B cell (primary cell): ENCODE measurements around the gene PCMTD2. TPM values are rescaled to one million over a fixed set of nuclear protein-coding genes. Genes with fewer than 3 reads are reported as not detected.

Experiments used
- ATAC-seq: fragments of 200-7000 bp; cut with Tn5 transposase; one replicate; pipeline ENCODE4 v1.10.0; 2021; ENCODE audit warnings: low read depth, mild to moderate bottlenecking, moderate number of reproducible peaks, moderate library complexity
- CTCF ChIA-PET: fragments of 350-600 bp; sonication (Branson Sonifier 250); formaldehyde crosslinking; loops from one replicate; lab custom pipeline; 2021; ENCODE audit warnings: antibody characterized with exemption, inconsistent platforms; lab: Charles Lee
- POLR2A ChIA-PET: fragments of 350-600 bp; sonication (Branson Sonifier 250); formaldehyde crosslinking; loops from one replicate; lab custom pipeline; 2021; ENCODE audit warnings: antibody characterized with exemption; lab: Charles Lee
- DNase-seq: peaks from one replicate; pipeline ENCODE4 v3.0.0; 2013
- H2AFZ ChIP-seq: 2 replicates; pipeline ENCODE4 v1.6.1; 2012; ENCODE audit warnings: mild to moderate bottlenecking, low read depth, low read length; ENCODE audit not compliant: insufficient read depth, poor library complexity, severe bottlenecking
- H3K27ac ChIP-seq, 2 donors: 1 replicate in 1 of 2; 2 replicates in 1 of 2; pipeline ENCODE4 v1.5.1; 2012 to 2013; ENCODE audit warnings: low read length in 2 of 2, mild to moderate bottlenecking in 2 of 2, moderate library complexity in 1 of 2
- H3K27me3 ChIP-seq, 4 experiments: fragments of 200-600 bp in 1 of 4; sonication (generic) in 1 of 4; replicated peaks in 1 of 4; 1 replicate in 2 of 4; 2 replicates in 2 of 4; pipeline versions ENCODE4 v1.6.1 to v1.7.0; 2013 to 2016; ENCODE audit warnings: low read length in 3 of 4, mild to moderate bottlenecking in 2 of 4, mixed read lengths in 1 of 4, moderate library complexity in 1 of 4; ENCODE audit not compliant: insufficient read depth in 4 of 4, control insufficient read depth in 3 of 4; ENCODE audit errors: control extremely low read depth in 1 of 4
- H3K36me3 ChIP-seq, 2 experiments: replicated peaks in 1 of 2; 1 replicate in 1 of 2; 2 replicates in 1 of 2; pipeline versions ENCODE4 v1.6.1 to v1.7.1; 2013; ENCODE audit warnings: low read length in 1 of 2; ENCODE audit not compliant: insufficient read depth in 2 of 2, control insufficient read depth in 1 of 2; ENCODE audit errors: control extremely low read depth in 1 of 2, extremely low read depth in 1 of 2
- H3K4me1 ChIP-seq, 2 donors: fragments of 200-600 bp in 1 of 2; sonication (generic) in 1 of 2; 1 replicate in 1 of 2; 2 replicates in 1 of 2; pipeline versions ENCODE4 v1.5.1 to v1.6.1; 2013 to 2017; ENCODE audit warnings: low read length in 2 of 2; ENCODE audit not compliant: control insufficient read depth in 2 of 2, insufficient read depth in 2 of 2
- H3K4me2 ChIP-seq: replicated peaks from 2 replicates; pipeline ENCODE3; 2012; ENCODE audit warnings: mild to moderate bottlenecking, low read depth, low read length; ENCODE audit not compliant: poor library complexity, severe bottlenecking
- H3K4me3 ChIP-seq, 5 experiments: fragments of 200-600 bp in 1 of 5; sonication (generic) in 1 of 5; 1 replicate in 3 of 5; 2 replicates in 2 of 5; pipeline versions ENCODE4 v1.5.1 to v1.7.0; 2011 to 2016; ENCODE audit warnings: low read length in 4 of 5, mild to moderate bottlenecking in 4 of 5, low read depth in 2 of 5, control low read depth in 1 of 5, moderate library complexity in 1 of 5; ENCODE audit not compliant: insufficient read depth in 1 of 5; ENCODE audit errors: control extremely low read depth in 1 of 5, extremely low read depth in 1 of 5
- H3K79me2 ChIP-seq: fragments of 200-600 bp; sonication (generic); one replicate; pipeline ENCODE4 v1.6.0; 2016; ENCODE audit warnings: low read length; ENCODE audit not compliant: control insufficient read depth, insufficient read depth
- H3K9ac ChIP-seq: fragments of 200-600 bp; sonication (generic); 2 replicates; pipeline ENCODE4 v1.6.1; 2017; ENCODE audit warnings: mild to moderate bottlenecking, low read length, moderate library complexity
- H3K9me3 ChIP-seq, 3 donors: one replicate each; pipeline versions ENCODE4 v1.6.1 to v1.7.1; 2013; ENCODE audit warnings: low read length in 2 of 3; ENCODE audit not compliant: control insufficient read depth in 2 of 3, insufficient read depth in 1 of 3; ENCODE audit errors: control extremely low read depth in 1 of 3
- H4K20me1 ChIP-seq: 2 replicates; pipeline ENCODE4 v1.6.0; 2012; ENCODE audit warnings: mild to moderate bottlenecking, low read length; ENCODE audit not compliant: insufficient read depth, control insufficient read depth, poor library complexity, severe bottlenecking
- H3K27ac Mint-ChIP-seq: one replicate; pipeline ENCODE4 v1.8.0; 2021; ENCODE audit warnings: mixed read lengths
- H3K27me3 Mint-ChIP-seq: one replicate; pipeline ENCODE4 v1.8.0; 2021; ENCODE audit warnings: mixed read lengths
- H3K4me1 Mint-ChIP-seq: one replicate; pipeline ENCODE4 v1.8.0; 2021; ENCODE audit warnings: mixed read lengths
- H3K4me3 Mint-ChIP-seq: one replicate; pipeline ENCODE4 v1.8.0; 2021; ENCODE audit warnings: mixed read lengths
- H3K9me3 Mint-ChIP-seq: one replicate; pipeline ENCODE4 v1.8.0; 2022; ENCODE audit warnings: mixed read lengths; ENCODE audit not compliant: insufficient read depth
- CTCF ChIP-seq: fragments of 200-600 bp; IDR thresholded peaks from one replicate; pipeline ENCODE4 v1.8.0; 2022; ENCODE audit warnings: antibody characterized with exemption, mild to moderate bottlenecking
- EZH2 ChIP-seq: IDR thresholded peaks from 2 replicates; pipeline ENCODE4 v1.6.1; 2012; ENCODE audit warnings: borderline replicate concordance, low read depth, mild to moderate bottlenecking, moderate library complexity, low read length; ENCODE audit not compliant: insufficient read depth, poor library complexity, severe bottlenecking
- WGBS: methylation state at CpG from one replicate; pipeline ENCODE4 v1.1.5; 2013; ENCODE audit warnings: missing lambda C conversion rate; ENCODE audit not compliant: insufficient coverage; 5-methylcytosine and 5-hydroxymethylcytosine counted together
- intact Hi-C: fragments of 100-400 bp; cut with micrococcal nuclease; formaldehyde crosslinking; loops from one replicate; pipeline ENCODE4 v1.10.0; 2022
- polyA plus RNA-seq: library from polyadenylated mRNA; depleted of rRNA; stranded (reverse); fragments of >200 nt; gene quantifications from 2 replicates; pipeline ENCODE4 v1.2.3, GENCODE V29; 2012
- total RNA-seq, 2 donors: library from RNA; stranded (reverse); fragments of 120-200 nt in 1 of 2; gene quantifications; 1 replicate in 1 of 2; 2 replicates in 1 of 2; pipeline versions ENCODE4 v1.2.3 to v1.2.4, GENCODE V29; 2013 to 2022

Gene PCMTD2
- total and polyA plus RNA-seq, 2 donors (not counting 1 experiment from before 2014, with no cell fraction given), result 39.8 to 131 TPM

- Histone ChIP-seq H3K9ac (no peak overlapping the region), H2AFZ (no peak overlapping the region), H4K20me1 (peaks cover 48% of the 10 kb centered on the region), H3K4me2 (no peak overlapping the region), H3K27ac (no peak overlapping the region), H3K36me3 (peaks cover 0 to 40% of the 10 kb centered on the region in 2 experiments), H3K27me3 (no peaks in the 10 kb centered on the region), H3K79me2 (peaks cover 44% of the 10 kb centered on the region), H3K4me3 (no peak overlapping the region), H3K9me3 (no peaks in the 10 kb centered on the region), H3K4me1 (no peaks in the 10 kb centered on the region)
- H3K4me1 Mint-ChIP-seq, result peaks cover 16% of the 10 kb centered on the region
- H3K27me3 Mint-ChIP-seq, result no peaks in the 10 kb centered on the region
- WGBS, result no CpG with 5 or more reads among the region's 5 CpGs
- no peak overlapping the region for H3K27ac Mint-ChIP-seq
- CTCF ChIA-PET, result no interaction called here
- POLR2A ChIA-PET, result no interaction called here
- no peak overlapping the region for H3K4me3 Mint-ChIP-seq
- ATAC-seq, result no peak
- intact Hi-C loops, result no loop called here
- H3K9me3 Mint-ChIP-seq, result no peaks in the 10 kb centered on the region
- TF ChIP-seq EZH2, result no peak
- TF ChIP-seq CTCF, result no peak
- DNase-seq, result no peak
These were observed 11.4 kb downstream of the PCMTD2 start for GRCh38 chr20:64266988-64267387.

- Mint-ChIP-seq H3K4me1 (peaks cover 13% of the 10 kb centered on the region), H3K27me3 (no peaks in the 10 kb centered on the region), H3K4me3 (no peak overlapping the region), H3K9me3 (no peaks in the 10 kb centered on the region), H3K27ac (no peak overlapping the region)
- peaks cover 32% of the 10 kb centered on the region for H3K79me2 ChIP-seq
- no peak overlapping the region for H3K4me3 ChIP-seq
- POLR2A ChIA-PET, result no interaction called here
- DNase-seq (no peak), ATAC-seq (no peak)
- peaks cover 0 to 36% of the 10 kb centered on the region in 2 experiments for H3K36me3 ChIP-seq
- no peaks in the 10 kb centered on the region for H3K27me3 ChIP-seq
- intact Hi-C loops, result no loop called here
- H4K20me1 ChIP-seq, result peaks cover 43% of the 10 kb centered on the region
- no peak overlapping the region for H3K9ac ChIP-seq
- no peaks in the 10 kb centered on the region for H3K4me1 ChIP-seq
- H3K4me2 ChIP-seq, result no peak overlapping the region
- TF ChIP-seq CTCF (no peak), EZH2 (no peak)
- H3K9me3 ChIP-seq, result no peaks in the 10 kb centered on the region
- no peak overlapping the region for H3K27ac ChIP-seq
- CTCF ChIA-PET, result no interaction called here
- H2AFZ ChIP-seq, result no peak overlapping the region
- WGBS, result 99% methylated on average over 9 of the region's 10 CpGs
These were observed 12.6 kb downstream of the PCMTD2 start for GRCh38 chr20:64268174-64268573.
